AG04449 (cell line): ENCODE measurements around the gene ARHGAP22.

Experiments used
- CTCF ChIA-PET: fragments of 350-600 bp; formaldehyde crosslinking; extraction: SDS; loops from one replicate; lab custom pipeline; 2021; ENCODE audit warnings: antibody characterized with exemption; lab: Yijun Ruan, JAX
- POLR2A ChIA-PET: fragments of 400-600, 350-600 bp; formaldehyde crosslinking; extraction: SDS; loops from one replicate; lab custom pipeline; 2020; ENCODE audit warnings: antibody characterized with exemption, inconsistent platforms; lab: Yijun Ruan, JAX
- DNase-seq: peaks from one replicate; pipeline ENCODE4 v3.0.0-alpha.2; 2010; ENCODE audit warnings: low read depth, low spot score
- H3K4me3 ChIP-seq: 2 replicates; pipeline ENCODE4 v1.5.1; 2011; ENCODE audit warnings: low read depth, mild to moderate bottlenecking, control low read depth, low read length
- TF ChIP-seq, protein P1 (sequence below): IDR thresholded peaks from one replicate; pipeline ENCODE4 v1.5.1; 2011; ENCODE audit warnings: mild to moderate bottlenecking, moderate library complexity, low read length, control low read depth, inconsistent platforms; ENCODE audit not compliant: insufficient read depth; ENCODE audit errors: missing control alignments

ARHGAP22 gene, protein sequence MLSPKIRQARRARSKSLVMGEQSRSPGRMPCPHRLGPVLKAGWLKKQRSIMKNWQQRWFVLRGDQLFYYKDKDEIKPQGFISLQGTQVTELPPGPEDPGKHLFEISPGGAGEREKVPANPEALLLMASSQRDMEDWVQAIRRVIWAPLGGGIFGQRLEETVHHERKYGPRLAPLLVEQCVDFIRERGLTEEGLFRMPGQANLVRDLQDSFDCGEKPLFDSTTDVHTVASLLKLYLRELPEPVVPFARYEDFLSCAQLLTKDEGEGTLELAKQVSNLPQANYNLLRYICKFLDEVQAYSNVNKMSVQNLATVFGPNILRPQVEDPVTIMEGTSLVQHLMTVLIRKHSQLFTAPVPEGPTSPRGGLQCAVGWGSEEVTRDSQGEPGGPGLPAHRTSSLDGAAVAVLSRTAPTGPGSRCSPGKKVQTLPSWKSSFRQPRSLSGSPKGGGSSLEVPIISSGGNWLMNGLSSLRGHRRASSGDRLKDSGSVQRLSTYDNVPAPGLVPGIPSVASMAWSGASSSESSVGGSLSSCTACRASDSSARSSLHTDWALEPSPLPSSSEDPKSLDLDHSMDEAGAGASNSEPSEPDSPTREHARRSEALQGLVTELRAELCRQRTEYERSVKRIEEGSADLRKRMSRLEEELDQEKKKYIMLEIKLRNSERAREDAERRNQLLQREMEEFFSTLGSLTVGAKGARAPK

DNA sequence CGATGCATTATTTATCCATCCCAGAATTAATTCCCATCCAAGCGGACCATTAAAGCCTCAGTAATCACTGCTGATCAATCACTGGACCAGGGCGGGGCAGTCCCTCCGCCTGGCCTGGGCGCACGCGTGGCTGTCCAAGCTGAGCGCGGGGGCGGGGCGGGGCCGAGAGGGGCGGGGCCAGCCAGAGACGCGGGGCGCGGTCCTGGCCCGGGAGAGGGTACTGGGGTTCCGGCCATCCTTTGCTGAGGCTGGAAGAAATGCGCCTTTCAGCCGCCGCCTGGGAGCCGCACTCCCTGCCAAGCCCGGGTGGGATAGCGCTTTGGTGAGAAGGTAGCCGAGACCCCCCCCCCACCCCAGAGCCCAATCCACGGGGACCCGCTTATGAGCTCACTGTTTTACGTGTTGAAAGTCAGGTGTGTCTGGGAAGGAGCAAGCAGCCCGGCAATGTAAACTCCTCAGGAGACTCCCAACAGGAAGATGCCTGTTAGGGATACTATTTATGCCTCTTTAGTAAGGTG lies at the start of gene ARHGAP22:
TSS of gene ARHGAP22 (minus strand) at position 83 of the 518 bp plus-strand sequence. CDS start 277 bp downstream, outside the sequence.
- peak within 1 kb of the TSS; percentile 79 for H3K4me3 ChIP-seq
- CTCF ChIA-PET: interaction anchor here (3.5 to 8.7 kb wide), 3 partner anchors 11 to 52 kb away, joined by 11 to 124 read pairs (median 50); no protein-coding TSS in a partner anchor
- TF ChIP-seq, protein P1, sequence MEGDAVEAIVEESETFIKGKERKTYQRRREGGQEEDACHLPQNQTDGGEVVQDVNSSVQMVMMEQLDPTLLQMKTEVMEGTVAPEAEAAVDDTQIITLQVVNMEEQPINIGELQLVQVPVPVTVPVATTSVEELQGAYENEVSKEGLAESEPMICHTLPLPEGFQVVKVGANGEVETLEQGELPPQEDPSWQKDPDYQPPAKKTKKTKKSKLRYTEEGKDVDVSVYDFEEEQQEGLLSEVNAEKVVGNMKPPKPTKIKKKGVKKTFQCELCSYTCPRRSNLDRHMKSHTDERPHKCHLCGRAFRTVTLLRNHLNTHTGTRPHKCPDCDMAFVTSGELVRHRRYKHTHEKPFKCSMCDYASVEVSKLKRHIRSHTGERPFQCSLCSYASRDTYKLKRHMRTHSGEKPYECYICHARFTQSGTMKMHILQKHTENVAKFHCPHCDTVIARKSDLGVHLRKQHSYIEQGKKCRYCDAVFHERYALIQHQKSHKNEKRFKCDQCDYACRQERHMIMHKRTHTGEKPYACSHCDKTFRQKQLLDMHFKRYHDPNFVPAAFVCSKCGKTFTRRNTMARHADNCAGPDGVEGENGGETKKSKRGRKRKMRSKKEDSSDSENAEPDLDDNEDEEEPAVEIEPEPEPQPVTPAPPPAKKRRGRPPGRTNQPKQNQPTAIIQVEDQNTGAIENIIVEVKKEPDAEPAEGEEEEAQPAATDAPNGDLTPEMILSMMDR: no peak
- POLR2A ChIA-PET: interaction anchor here (1.5 to 4.2 kb wide), 2 partner anchors 16 to 51 kb away, joined by 6 to 35 read pairs; no protein-coding TSS in a partner anchor
- no peak for DNase-seq

- DNase-seq: no peak
- POLR2A ChIA-PET: no interaction called here
- TF ChIP-seq, protein P1: no peak
- CTCF ChIA-PET: interaction anchor here (1.8 to 15.6 kb wide), 8 partner anchors 15 to 290 kb away, joined by 6 to 1051 read pairs (median 86); partner anchors contain the start of gene ARHGAP22
- H3K4me3 ChIP-seq: no peak overlapping the region
These were observed 49.2 kb upstream of the ARHGAP22 start for GRCh38 chr10:48653944-48654698.

DNA sequence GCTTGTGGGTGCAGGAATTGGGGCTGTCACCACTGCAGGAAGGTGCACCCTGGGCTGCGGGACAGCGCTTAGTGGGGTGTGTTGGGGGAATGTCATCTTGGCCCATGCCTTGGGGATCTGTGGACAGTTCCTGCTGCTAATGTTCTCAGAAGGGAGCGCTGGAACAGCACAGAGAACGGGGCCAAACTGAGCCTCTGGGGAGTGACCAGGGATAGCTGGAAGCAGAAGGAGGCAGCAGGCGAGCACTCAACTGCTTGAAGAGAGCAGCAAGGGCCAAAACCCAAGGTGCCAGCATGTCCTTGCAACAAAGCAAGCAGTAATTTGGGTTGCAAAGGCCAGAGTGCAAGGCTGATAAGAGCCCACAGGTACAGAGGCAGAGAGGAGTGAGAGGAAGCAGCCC lies 48.5 kb upstream of the ARHGAP22 start:
- H3K4me3 ChIP-seq: no peak overlapping the region
- ChIA-PET POLR2A (no interaction called here), CTCF (interaction anchor here (1.8 to 15.6 kb wide), 2 partner anchors 105 to 289 kb away, joined by 6 to 1051 read pairs; no protein-coding TSS in a partner anchor)
- TF ChIP-seq, protein P1: no peak
- no peak for DNase-seq

GRCh38 chr10:48652344-48652743 lies 47.5 kb upstream of the ARHGAP22 start:
- TF ChIP-seq, protein P1: no peak
- no peak for DNase-seq
- H3K4me3 ChIP-seq: no peak overlapping the region
- ChIA-PET POLR2A (no interaction called here), CTCF (interaction anchor here (0.7 to 15.6 kb wide), 6 partner anchors 13 to 288 kb away, joined by 3 to 1051 read pairs (median 3); no protein-coding TSS in a partner anchor)

DNA sequence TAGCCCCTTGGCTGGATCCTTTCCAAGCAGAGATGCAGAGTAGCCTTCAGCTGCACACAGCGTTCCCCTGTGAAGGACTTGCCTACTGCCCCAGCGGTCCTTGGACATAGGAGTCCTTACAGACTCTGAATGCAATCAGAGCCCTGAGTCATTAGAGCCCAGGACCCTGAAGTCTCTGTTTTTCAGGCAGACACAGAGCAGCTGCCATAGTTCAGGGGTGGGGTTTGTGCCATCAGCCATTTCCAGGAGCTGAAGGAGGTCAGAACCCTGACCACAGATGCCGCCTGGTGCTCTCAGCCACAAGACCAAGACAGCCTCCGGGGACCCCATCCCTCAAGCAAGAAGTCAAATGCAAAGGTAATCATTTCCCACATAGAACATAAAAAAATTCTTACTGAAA lies 47.0 kb upstream of the ARHGAP22 start:
- ChIA-PET CTCF (interaction anchor here (0.7 to 15.6 kb wide), 4 partner anchors 13 to 128 kb away, joined by 3 to 1051 read pairs (median 3); no protein-coding TSS in a partner anchor), POLR2A (no interaction called here)
- TF ChIP-seq, protein P1: no peak
- H3K4me3 ChIP-seq: no peak overlapping the region
- DNase-seq: no peak
